Neural cell (in vitro differentiated cells): ENCODE measurements around the gene GNAL.

Experiments used
- CTCF ChIP-seq: fragments of 450-650 bp; IDR thresholded peaks from 2 replicates; pipeline ENCODE4 v1.5.1; 2014; ENCODE audit warnings: antibody characterized with exemption, mild to moderate bottlenecking, moderate library complexity; ENCODE audit not compliant: poor library complexity, severe bottlenecking
- POLR2AphosphoS5 ChIP-seq: IDR thresholded peaks from 2 replicates; pipeline ENCODE4 v1.6.1; 2012
- RAD21 ChIP-seq: fragments of 450-650 bp; conservative IDR thresholded peaks from 2 replicates; pipeline ENCODE4 v1.6.1; 2014; ENCODE audit warnings: antibody characterized with exemption, mild to moderate bottlenecking, moderate library complexity

GRCh38 chr18:11823545-11823944 is 134.5 kb downstream of the GNAL start:
- no peak for TF ChIP-seq CTCF
- no peak for TF ChIP-seq RAD21
- TF ChIP-seq POLR2AphosphoS5 = no peak
